NCI-H1092 treated with DMSO at 0.1 percent for 48 hours (cell line): ENCODE results near the gene NOTCH1.

ENCODE experiments used
- DNase-seq: peaks from one replicate; lab custom pipeline; 2025; lab: John Stamatoyannopoulos, UW

Gene NOTCH1

DNA sequence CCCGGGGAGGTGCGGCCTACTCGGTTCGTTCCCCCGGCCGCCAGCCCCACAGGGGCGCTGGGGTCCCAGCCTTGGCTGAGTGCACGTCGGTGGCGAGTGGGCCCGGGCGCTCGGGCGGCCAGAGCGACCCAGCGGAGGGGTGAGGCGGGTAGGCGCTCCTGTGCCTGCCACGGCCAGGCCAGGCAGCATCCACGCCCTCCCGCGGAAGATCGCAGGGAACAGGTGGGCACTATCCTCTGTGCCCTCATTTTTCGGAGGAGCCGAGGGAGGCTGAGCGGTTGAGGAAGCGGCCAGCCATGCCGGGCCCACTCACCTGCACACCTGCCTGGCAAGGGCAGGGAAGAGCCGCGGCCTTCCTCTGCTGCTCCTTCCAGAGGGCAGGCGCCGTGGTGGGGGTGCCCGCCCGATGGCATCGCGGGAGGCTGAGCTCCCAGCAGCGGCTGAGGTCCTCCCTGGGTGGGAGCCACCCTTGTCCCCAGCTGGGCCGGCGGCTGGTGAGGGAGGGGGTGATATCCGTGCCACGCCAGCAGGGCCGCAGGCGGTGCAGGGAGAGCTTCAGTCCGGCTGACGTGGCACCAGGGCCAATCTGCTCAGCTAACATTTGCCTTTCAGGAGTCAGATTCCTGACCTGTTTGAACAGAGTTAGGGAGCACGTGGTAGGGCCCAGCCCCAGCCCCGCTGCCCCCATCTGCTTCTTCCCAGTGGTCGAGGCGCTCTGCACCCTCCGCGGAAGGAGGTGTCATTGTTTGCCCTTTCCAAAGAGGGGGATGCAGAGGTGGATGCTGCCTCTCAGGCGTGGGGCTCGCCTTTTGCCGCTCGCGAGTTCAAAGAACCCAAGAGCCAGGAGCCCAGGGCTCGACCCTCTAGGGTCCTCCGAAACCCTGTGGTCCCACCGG is 61.4 kb downstream of the NOTCH1 start:
- no peak for DNase-seq

DNA sequence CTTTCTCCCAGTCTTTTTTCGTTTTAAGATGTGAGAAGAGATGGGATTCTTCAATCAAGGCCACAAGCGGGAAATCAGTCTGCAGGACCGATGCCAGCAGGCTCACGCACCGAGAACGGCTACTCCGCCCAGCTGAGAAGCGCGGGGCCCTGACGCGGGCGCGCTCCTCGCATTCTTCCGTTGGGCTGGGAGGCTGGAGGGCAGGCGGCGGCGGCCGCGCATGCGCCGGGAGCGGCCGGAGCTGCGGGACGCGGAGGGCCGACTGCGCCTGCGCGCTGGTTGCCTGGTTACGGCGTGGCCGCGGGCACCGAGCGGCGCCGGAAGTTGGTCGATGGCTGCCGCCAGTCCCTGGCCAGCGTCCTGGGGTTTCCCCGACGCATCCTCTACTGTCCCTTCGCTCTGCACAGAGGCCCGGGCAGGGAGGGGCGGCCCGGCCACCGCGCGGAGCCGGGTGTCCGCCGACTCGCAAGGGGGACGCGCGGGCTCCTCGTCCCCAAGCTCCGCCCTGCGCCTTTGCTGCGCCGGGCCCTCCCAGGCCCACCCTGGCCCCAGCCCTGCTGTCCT is 62.2 kb downstream of the NOTCH1 start:
- peak; percentile 95 for DNase-seq

DNA sequence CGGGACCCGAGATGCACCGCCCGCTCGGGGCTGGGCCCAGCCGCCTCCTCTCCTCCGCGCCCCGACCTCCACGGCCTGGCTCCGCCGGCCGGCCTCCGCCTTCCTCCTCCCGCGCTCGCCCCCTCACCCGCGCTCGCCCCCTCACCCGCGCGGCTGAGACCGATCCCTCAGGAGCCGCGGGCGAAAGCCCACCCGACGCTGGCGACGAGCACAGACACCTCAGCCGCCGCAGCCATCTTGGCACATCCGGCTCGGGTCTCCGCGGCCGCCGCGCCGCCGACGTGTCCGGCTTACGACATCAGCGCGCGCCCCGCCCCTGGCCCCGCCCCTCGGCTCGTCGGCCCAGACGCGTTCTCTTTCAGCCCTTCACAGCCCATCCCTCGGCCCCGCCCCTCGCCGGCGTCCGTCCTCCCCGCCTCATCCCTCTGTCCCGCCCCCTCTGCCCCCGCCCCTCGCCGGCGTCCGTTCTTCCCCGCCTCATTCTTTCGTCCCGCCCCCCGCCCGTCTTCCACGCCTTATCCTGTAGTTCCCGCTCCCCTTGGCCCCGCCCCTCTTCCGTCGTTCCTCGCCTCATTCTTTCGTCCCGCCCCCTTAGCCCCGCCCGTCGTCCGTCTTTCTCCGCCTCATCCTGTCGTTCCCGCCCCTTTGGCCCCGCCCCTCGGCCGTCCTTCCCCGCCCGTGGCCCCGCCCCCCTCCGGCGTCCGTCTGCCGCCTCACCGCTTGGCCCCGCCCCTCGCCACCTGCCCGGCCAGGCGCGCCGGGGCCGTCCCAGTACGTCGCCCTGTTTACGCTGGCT is 62.9 kb downstream of the NOTCH1 start, which contains the start of gene SEC16A:
SEC16A (minus strand) TSS at position 248 of the 796 bp plus-strand sequence. CDS start 5,425 bp downstream, outside the sequence.
- peak; percentile 98 for DNase-seq

DNA sequence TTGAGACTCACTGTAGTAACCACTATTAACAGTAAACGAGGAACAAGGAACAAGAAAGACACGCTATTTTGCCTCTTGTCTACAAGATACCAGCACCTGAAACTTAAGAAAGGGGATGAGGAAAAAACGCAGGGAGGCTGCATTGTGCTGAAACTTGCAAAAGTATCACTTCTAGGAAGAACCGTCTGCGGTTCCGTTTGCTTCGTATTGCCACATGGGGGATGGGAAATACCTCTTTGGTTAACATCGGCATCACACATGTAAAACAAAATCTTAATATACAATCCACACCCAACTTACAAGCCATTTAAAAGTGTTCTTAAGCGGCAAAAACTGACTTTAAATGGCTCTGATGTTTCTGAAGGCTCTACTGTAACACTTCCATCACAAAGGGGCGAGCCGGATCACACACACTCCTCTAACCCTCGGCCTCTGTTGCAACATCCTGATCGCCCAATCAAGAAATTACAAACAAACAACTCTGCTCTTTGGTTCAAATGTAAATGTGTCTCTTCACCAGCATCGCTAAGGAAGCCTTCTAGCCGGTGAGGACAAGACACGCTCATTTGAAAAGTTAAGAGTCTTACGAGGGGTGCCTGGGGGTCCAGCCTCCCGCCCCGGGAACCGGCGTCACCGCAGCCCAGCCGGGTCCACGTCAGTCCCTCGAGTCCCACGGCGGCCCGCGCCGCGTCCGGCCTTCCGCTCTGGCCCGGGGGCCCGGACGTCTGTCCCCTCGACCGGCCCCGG is 63.6 kb downstream of the NOTCH1 start:
- no peak for DNase-seq

DNA sequence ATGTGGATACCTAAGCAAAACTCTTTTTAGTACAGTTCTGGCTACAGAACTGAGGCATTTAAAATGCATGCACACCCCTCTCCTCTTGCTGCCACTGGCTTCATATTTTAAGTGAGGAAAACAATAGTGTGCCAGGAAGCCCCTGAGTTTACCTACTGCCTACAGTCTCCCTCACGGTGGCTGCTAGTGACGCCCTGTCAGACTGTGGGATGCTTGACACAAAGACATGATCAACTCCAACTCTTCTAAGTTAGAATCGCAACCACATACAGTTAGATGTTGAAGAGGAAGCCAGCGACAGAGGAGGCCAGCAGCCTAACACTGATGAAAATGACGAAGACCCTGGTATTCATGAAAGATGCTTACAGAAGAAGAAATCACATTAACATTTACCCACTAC is 64.3 kb downstream of the NOTCH1 start:
- no peak for DNase-seq

DNA sequence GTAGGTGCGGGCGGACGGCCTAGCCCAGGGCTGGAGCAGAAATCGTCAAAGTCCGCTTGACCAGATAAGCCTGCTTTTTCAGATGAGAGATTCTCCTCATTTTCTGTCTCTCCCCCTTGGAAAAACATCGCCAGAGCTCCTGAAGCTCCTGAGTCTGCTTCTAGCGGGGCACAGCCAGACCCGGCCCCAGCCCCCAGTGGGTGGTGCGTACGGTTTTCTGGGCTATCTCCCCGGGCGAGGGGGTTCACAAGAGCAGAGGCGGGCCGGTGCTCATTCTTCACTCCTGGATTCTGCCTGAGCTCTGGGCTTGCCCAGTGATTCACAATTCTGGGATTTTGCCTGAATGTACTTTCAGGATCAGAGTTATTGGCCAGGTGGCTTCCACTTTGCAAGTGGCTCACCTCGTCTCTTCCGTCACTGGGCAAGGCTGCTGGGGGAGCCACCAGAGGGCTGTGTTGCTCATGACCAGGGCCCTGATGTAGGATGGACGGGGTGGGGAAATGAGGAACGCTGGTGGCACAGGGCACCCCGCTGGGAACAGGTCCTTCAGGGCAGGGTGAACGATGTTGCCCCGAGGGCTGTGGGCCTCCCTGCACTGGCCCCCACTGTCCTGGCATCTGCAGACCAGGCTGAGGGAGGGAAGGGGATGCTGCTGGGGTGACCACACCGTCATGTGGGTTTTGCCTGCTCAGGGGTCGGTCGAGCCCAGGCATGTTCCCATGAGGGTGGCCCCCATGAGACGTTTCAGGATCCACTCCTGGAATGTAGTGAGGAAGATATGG is 69.3 kb downstream of the NOTCH1 start:
- no peak for DNase-seq

DNA sequence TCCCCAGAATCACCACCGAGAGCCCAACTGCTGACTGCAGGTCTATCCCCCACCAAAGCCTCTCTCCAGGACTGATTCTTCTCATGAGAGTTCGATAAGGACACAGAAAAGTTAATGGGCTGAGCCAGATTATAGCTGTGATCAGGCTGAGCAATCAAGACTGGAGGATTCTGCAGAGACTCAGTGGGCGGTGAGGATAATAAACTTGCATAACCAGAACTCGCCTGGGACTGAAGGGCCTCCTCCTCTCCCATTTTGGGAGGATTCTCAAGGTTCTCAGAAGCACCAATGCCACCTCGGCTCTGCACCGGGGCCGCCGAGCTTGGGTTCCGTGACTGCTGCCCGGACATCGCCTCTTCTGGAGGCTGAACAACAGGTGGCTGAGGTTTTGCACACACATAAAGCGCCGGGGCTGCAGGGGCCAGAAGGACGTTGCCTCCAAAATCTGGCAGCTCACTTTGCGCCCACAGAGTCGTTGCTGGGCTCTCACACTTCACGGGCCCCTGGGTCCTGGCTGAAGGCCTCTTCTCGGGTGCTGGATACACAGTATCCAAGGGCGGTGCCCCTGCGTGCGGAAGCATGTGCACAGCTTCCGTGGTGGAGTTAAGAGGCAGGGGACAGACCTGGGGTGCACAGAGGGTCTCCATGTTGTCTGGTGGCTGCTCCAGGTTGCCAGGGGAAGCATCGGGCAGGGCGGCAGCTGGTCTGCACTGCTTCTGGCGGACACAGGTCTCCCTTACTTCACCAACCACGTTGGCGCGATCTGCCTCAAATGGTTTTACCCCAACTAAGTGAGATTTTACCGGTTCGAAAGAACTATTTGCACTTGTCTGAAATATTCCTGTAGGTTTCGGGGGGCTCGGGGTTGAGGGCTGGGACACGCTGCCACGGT is 70.6 kb downstream of the NOTCH1 start:
- no peak for DNase-seq

DNA sequence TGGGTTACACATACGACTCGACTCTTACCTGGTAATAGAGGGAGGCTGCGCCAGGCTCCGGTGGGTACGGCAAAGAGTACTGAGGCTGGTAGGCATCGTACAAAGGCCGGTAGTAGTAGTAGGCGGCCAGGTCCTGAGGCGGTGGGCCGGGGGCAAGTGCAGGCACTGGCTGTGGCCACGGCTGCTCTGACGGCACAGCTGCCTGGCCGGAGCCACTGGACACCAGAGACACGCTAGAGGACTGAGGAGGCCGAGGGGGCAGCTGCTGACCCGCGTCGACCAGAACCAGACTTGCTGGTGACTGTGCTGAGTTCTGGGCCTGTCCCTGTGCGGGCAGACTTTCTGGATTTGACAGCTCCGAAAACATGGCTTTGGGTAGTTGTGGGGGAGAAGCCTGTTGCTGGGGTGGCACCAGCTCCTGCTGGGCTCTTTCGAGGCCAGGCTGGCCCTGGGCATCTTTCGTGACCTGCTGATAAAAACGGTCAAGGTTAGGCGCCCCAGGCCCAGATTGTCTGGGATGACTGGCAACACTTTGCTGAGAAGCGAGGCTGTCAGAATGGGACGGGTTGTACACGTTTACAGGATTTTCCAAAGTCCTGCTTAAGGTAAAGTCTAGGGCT is 71.7 kb downstream of the NOTCH1 start:
- no peak for DNase-seq

DNA sequence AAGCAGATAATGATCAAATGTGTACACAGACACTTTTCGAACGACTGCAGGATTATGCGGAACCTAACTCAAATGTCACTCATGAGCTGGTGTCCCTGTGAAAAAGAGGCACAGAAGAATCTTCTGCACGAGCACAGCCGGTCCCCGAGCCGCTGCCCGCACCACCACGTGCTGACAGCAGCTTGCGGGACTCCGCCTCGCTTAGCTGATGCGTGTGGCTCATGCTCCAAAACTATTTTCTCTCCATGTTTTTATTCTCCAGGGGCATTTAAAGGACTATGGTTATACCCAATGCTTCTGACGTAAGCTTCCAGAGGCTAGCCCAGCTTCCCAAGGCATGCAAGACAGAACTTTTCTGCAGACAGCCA is 72.5 kb downstream of the NOTCH1 start:
- no peak for DNase-seq

DNA sequence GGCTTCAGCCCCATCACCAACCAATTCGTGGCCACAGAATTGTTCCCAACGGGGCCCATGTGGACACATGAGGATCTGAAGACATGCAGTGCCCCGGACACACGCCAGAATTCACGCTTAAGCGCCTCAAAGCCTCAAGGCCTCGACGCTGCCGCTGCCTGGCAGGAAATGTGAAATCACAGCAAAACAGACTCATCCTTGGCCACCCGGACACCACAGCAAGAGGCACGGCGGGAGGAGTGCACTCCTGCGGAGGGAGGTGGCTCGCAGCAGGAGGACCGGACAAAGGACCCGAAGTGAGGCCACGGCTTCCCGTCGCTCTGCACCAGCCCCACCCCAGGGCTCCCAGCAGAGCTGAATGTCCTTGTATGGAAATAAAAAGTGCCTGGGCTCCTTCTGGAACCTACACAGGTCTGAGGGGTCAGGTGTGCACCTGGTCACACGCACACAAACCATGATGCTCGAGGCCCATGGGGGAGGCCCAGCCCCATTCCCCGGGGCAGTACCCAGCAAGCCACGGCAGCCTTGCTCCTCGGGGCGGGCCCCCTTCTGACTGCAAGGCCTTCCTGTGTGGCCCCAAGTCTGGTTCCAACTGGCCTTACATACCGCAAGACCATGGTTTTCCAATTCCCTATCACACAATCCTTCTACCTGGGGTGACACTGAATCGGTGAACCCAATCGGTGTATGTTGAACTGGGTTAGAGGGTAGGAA is 73.1 kb downstream of the NOTCH1 start:
- no peak for DNase-seq

DNA sequence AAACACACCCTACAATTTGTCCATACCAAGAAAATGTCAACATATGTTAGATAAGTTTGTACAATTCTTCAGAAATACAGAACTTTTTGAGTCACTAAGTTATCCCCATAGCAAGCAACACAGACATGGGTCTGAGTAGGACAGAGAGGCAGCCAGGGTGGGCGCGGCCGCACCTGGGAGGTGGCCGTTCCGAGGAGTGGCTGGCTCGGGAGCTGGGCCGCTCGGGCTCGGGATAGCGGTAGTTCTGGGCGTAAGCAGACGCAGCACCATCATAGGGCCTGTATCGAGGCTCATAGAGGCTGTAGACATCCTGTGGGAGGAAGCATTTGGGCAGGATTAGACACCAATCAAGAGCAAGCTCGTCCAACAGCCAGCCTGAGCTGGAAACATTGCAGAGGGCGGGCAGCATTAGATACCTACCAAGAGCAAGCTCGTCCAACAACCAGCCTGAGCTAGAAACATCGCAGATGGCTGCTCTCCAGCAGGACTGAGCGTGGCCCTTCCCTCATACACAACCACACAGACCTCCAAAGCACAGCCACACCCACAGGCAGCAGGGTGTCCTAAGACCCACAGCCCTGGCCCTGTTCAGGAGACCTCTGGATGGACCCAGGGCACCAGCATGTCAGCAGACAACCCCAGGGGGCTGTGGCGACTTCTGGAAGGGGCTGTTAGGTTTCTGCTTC is 73.9 kb downstream of the NOTCH1 start:
- no peak for DNase-seq

DNA sequence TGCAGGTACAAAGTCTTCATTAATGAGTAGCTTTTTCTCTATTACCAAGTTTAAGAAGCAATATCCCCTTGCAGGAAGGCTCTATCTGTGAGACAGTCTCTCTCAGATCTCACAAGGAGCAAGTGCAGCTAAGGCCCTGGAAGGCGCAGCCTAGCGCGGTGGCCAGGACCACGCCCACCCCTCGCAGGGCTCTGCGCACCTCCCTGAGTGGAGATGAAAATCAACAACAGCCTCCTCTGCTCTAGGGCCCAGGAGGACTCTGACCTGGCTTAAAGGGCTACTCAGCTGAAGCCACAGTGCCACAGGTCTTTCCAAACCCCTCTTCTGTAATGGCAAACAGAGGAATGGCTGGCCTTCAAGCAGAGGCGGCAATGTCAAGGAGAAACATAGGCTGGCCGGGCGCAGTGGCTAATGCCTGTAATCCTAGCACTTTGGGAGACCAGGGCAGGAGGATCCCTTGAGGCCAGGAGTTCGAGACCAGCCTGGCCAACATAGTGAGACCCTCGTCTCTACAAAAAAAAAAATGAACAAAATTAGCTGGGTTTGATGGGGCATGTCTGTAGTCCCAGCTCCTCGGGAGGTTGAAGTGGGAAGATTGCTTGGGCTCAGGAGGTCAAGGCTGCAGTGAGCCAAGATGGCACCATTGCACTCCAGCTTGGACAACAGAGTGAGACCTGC is 74.9 kb downstream of the NOTCH1 start:
- no peak for DNase-seq

DNA sequence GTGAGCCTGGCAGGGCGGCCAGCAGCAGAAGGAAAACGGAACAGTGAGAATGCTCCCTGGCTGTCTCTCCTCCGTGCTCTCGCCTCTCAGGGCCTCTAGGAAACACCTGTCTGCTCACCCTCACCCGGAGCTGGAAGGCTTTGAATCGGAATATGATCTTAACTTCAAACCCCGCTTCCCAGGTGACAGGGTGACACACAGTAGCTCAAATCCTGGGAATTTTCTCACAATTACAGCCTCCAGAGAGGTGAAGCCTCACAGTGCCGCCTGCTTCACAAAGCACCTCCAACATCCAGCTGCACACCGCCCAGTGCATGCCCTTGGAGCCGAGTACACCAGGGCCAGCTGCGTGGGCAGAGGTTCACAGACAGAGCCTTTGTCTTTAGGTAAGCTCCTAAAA is 75.5 kb downstream of the NOTCH1 start:
- DNase-seq, result no peak

DNA sequence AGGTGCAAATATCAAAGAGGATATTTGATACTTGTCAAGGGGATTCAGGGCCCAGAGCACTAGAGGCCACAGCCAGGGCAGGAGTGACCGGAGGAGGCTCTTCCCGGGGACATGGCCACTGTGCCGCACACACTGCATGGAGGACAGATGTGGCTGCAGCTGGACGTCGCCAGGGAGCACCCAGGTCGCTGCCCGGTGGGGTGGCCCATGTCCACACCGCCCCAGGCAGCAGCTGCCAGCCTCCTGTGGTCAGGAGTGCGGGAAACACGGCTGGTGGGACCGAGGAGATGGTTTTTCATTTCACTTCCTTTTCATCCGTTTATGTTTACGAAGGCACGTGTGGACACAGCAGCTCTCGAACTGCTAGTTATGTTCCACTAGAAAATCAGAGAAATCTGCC is 78.1 kb downstream of the NOTCH1 start:
- DNase-seq, result no peak

DNA sequence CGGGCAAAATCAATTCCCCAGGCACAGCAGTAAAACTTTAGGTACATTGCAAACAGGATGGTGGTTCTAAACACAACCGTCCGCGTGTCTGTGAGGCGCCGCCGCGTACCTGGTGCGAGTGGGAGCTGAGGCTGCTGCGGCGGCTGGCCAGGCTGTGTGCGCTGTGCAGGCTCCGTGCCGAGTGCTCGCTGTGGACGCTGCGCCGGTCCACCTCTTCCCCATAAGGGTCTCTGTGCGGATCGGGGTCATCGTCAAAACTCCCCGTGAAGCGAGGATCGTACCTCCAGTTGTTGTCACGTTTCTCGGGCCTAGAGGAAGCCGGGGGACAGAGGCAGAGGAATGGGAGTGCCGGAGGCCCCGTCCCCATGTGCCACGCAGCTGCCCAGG is 79.7 kb downstream of the NOTCH1 start:
- no peak for DNase-seq

DNA sequence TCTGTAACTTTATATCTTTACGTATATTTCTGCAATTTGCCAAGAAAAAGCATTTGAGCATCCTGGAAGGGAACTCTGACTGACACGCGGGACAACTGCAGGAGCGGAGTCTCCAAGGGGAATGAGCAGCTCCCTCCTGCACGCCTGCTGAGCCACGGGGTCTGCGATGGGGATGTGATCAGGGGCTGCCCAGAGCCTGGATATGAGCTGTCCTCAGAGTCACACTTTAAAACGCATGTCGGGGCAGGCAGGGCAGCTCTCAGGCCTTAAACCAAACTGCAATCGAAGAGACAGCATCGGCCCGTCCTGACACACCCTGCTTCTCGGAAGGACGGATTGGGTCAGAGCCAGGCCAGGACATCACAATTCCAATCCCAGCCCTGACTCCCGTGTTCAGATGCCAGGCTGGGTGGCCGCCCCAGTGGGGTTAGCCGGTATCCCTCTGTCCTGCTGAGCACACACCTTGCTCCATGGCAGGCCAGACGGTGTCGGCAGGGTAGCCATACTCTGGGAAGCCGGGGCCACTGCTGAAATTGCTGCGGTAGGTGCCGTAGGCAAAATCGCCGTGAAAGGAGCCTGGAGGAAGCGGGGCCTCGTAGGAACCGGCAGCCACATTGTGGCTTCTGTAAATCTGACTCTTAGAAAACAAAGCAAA is 80.2 kb downstream of the NOTCH1 start:
- no peak for DNase-seq

DNA sequence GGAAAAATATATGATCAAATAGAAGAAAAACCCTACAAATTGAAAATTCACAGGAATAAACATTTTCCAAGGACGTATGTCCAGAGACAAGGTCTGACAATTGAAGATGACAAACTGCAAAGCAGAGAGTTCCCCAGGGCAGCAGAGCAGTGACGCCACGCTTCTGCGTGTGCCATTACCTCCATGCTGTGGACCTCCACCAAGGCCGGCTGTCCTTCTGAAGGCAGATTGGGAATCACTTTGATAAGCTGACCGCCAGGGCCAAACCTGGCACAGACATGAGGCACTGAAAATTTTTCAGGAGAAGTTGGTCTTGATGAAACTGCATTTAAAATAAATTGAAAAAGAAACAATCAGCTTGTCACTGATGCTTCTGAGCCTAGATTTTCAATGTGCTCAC is 81.6 kb downstream of the NOTCH1 start:
- no peak for DNase-seq
